Left ventricle myocardium inferior (tissue), 1 donor: ENCODE measurements around the gene LDB3. TPM values are rescaled to one million over a fixed set of nuclear protein-coding genes. Genes with fewer than 3 reads are reported as not detected.

Source experiments
- DNase-seq: peaks from one replicate; pipeline ENCODE4 v3.0.0-alpha.2; 2020
- H3K27ac ChIP-seq: fragments of 200-600 bp; replicated peaks from 2 replicates; pipeline ENCODE4 v1.8.0; 2021
- H3K27me3 ChIP-seq: fragments of 200-600 bp; 2 replicates; pipeline ENCODE4 v1.8.0; 2021; ENCODE audit warnings: low read depth
- H3K36me3 ChIP-seq: fragments of 200-600 bp; 2 replicates; pipeline ENCODE4 v1.8.0; 2021
- H3K4me1 ChIP-seq: fragments of 200-600 bp; 2 replicates; pipeline ENCODE4 v1.8.0; 2021
- H3K4me3 ChIP-seq: fragments of 200-600 bp; 2 replicates; pipeline ENCODE4 v1.8.0; 2021; ENCODE audit warnings: mild to moderate bottlenecking, moderate library complexity
- H3K9me3 ChIP-seq: fragments of 200-600 bp; replicated peaks from 2 replicates; pipeline ENCODE4 v1.8.0; 2021
- intact Hi-C: fragments of 100-400 bp; cut with micrococcal nuclease; formaldehyde crosslinking; loops from one replicate; pipeline ENCODE4 v1.11.0; 2022
- total RNA-seq: library from RNA; stranded (reverse); fragmentation: NEBNext Ultra II Directional; extraction: Animal tissue kit (Norgen Biotek cat#: 25700); gene quantifications from one replicate; pipeline ENCODE4 v1.2.1, GENCODE V29; 2021
- TF ChIP-seq, protein P1 (sequence below): fragments of 200-600 bp; IDR thresholded peaks from 2 replicates; pipeline ENCODE4 v1.8.0; 2021; ENCODE audit warnings: antibody characterized with exemption, mild to moderate bottlenecking, borderline replicate concordance
- donor health status: DM: no; HTN: yes; CAD: no; lungs with severe emphysema.

Gene LDB3
- total RNA-seq, 1 donor from 2014 or later: 1,542 TPM

DNA sequence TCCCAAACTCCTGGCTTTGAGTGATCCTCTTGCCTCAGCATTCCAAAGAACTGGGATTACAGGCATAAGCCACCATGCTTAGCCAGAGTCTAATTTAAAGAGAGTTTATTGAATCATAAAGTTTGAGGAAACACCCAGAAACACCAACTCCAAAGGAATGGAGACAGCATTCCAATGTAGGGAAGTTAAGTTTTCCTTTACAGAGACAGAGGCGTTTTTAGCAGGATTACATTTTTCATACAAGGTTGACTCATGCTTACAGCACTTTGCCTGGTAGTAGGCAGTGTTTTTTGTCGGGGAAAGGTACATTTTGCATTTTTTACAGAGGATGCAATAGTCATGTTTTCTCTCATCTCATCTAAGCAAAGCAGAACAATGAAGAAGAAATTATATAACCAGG lies 32.9 kb upstream of the LDB3 start:
- TF ChIP-seq, protein P1, sequence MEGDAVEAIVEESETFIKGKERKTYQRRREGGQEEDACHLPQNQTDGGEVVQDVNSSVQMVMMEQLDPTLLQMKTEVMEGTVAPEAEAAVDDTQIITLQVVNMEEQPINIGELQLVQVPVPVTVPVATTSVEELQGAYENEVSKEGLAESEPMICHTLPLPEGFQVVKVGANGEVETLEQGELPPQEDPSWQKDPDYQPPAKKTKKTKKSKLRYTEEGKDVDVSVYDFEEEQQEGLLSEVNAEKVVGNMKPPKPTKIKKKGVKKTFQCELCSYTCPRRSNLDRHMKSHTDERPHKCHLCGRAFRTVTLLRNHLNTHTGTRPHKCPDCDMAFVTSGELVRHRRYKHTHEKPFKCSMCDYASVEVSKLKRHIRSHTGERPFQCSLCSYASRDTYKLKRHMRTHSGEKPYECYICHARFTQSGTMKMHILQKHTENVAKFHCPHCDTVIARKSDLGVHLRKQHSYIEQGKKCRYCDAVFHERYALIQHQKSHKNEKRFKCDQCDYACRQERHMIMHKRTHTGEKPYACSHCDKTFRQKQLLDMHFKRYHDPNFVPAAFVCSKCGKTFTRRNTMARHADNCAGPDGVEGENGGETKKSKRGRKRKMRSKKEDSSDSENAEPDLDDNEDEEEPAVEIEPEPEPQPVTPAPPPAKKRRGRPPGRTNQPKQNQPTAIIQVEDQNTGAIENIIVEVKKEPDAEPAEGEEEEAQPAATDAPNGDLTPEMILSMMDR: no peak
- no peak for DNase-seq
- Histone ChIP-seq H3K36me3 (no peaks in the 10 kb centered on the region), H3K27ac (no peak overlapping the region), H3K4me3 (no peak overlapping the region), H3K27me3 (peaks cover 43% of the 10 kb centered on the region), H3K9me3 (no peaks in the 10 kb centered on the region), H3K4me1 (peaks cover 23% of the 10 kb centered on the region)
- intact Hi-C loops: loop anchor here (5.0 kb wide), 1 partner anchor 267 kb away; no protein-coding TSS in a partner anchor

DNA sequence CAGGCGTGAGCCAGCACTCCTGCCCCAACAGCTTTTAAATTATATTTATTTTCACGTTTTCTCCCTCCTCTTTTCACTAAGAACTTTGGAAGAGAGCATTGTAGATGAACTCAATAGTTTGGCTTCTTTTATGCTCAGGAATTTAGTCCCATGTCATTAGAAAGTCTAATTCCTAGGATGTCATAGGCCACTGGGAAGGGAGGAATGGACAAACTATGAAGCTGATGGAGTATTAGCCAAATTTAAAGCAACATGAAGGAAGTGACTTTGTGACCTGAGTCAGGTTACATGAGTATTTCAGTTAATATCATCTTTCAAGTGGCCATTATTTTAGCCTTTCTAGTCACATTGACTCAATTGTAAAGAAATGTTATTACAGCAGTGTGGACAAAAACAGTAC lies 32.0 kb upstream of the LDB3 start:
- intact Hi-C loops: loop anchor here (5.0 kb wide), 1 partner anchor 266 kb away; no protein-coding TSS in a partner anchor
- H3K4me3 ChIP-seq: no peak overlapping the region
- TF ChIP-seq, protein P1: no peak

DNA sequence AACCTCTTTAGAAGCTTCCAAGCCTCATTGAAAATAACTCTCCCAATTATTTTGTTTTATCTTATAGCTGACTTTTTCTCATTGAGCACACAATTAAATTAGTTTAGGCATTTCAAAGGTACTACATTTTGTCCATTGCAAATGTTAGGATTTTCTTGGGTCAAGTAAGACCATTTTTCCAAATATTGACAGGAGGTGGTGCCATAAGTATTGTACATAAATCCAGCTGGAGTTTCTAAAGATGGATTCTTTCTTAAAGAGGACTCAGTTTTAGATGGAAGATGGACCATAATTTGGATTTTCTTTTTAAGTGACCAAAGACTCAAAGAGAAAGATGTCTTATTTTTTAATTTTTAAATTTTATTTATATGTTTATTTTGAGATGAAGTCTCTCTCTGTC lies 26.3 kb upstream of the LDB3 start:
- intact Hi-C loops: no loop called here
- DNase-seq: no peak
- TF ChIP-seq, protein P1: no peak

More for the DNA sequence above, 32.0 kb upstream of the LDB3 start:
- H3K4me1 ChIP-seq: peaks cover 15% of the 10 kb centered on the region
- DNase-seq: no peak
- peaks cover 41% of the 10 kb centered on the region for H3K27me3 ChIP-seq
- no peaks in the 10 kb centered on the region for H3K36me3 ChIP-seq
- H3K27ac ChIP-seq: no peak overlapping the region
- no peaks in the 10 kb centered on the region for H3K9me3 ChIP-seq

DNA sequence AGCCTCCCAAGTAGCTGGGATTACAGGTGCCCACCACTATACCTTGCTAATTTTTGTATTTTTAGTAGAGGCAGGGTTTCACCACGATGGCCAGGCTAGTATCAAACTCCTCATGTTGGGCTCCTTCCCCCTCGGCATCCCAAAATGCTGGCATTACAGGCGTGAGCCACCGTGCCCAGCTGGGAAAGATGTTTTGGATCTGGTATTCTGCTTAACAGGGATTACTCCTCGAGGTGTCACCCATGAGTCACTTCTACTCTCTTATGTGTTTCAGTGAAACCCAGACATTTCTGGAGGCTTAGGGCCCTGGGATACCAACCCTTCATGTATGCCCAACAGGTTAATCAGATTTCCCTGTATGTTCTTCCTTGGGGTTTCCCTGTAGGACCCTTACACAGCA lies 25.8 kb upstream of the LDB3 start:
- peaks cover 23% of the 10 kb centered on the region for H3K4me1 ChIP-seq
- intact Hi-C loops: no loop called here
- no peaks in the 10 kb centered on the region for H3K9me3 ChIP-seq
- no peak overlapping the region for H3K27ac ChIP-seq
- no peaks in the 10 kb centered on the region for H3K36me3 ChIP-seq
- no peak overlapping the region for H3K4me3 ChIP-seq
- no peak for DNase-seq
- TF ChIP-seq, protein P1: no peak
- peaks cover 4% of the 10 kb centered on the region for H3K27me3 ChIP-seq

More for the DNA sequence above, 26.3 kb upstream of the LDB3 start:
- Histone ChIP-seq H3K9me3 (no peaks in the 10 kb centered on the region), H3K4me1 (peaks cover 23% of the 10 kb centered on the region), H3K27me3 (peaks cover 4% of the 10 kb centered on the region), H3K36me3 (no peaks in the 10 kb centered on the region), H3K4me3 (no peak overlapping the region), H3K27ac (no peak overlapping the region)

DNA sequence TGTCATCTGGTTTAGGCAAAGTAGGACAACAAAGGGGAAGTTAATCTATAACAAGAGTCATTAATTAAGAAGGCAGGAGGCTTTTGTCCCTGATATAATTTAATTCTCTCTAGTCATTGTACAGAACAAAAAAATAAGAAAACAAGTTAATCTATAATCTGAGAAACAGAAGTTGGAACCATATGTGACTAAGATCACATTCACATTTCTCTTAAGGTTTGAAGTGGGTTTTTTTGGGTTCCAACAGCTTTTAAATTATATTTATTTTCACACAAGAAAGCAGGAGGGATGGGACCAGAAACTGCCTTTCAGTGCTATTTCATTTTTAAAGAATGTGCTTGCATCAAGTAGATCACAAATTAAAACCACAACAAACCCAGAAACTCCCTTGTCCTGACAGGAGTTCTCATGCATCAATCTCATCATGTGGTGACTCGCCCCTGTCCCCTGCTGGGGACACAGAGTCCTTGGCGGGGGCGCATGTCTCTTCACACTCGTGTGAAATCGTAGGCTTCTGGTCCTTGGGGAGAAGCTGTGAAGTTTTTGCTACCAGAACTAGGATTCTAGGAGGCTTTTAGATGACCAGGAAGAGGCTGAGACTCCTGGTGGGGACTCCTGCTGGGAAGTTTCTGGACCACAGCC lies 24.0 kb upstream of the LDB3 start:
- H3K27ac ChIP-seq: peak overlapping the region; percentile 55
- peaks cover 36% of the 10 kb centered on the region for H3K4me1 ChIP-seq
- TF ChIP-seq, protein P1: peak; percentile 45
- no peak for DNase-seq
- H3K9me3 ChIP-seq: no peaks in the 10 kb centered on the region
- H3K27me3 ChIP-seq: peaks cover 4% of the 10 kb centered on the region
- no peaks in the 10 kb centered on the region for H3K36me3 ChIP-seq
- intact Hi-C loops: no loop called here
- H3K4me3 ChIP-seq: no peak overlapping the region
